ENCODE data around the gene ADAMTSL3.

The ADAMTSL3 gene

DNA sequence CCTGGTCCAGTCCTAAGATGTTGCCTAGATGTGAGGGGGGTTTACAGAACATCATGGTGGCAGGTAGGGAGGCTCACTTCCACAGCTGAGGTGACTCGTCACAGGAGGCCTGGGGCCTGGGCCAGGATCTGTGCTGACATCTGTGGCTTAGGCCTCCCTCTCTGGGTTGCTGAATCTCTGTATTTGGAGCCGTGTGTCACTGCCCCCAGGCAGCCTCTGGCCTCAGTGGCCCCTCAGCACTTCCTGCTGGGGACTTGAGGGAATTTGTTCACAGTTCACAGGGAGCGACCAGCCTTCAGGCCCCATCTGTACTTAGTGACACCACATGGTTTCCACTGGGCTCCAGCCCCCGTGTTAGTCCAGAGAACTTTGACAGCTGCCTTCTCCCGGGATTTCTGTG, 41.7 kb upstream of the ADAMTSL3 start:
- DNase-seq (ENCODE audit: low read depth, low spot score): no peak
- Histone ChIP-seq H3K4me1 (ENCODE audit: insufficient read depth, insufficient read length) (no peaks in the 10 kb centered on the region), H3K36me3 (ENCODE audit: insufficient read depth, insufficient read length, low read length) (no peaks in the 10 kb centered on the region), H3K27me3 (ENCODE audit: insufficient read depth, insufficient read length) (no peaks in the 10 kb centered on the region), H3K9ac (ENCODE audit: insufficient read length, low read depth) (no peak overlapping the region), H3K4me3 (ENCODE audit: insufficient read length, low read depth) (no peak overlapping the region), H3K9me3 (ENCODE audit: insufficient read depth, low read length) (no peaks in the 10 kb centered on the region)
- TF ChIP-seq ZNF274 (IDR thresholded peaks at IDR 0.05; ENCODE audit: low read depth, low read length): no peak
- TF ChIP-seq YY1 (IDR thresholded peaks at IDR 0.05; ENCODE audit: insufficient read depth, insufficient read length): no peak
- no peak for TF ChIP-seq SUZ12 (IDR thresholded peaks at IDR 0.05; ENCODE audit: extremely low read depth, insufficient read depth, insufficient read length)

DNA sequence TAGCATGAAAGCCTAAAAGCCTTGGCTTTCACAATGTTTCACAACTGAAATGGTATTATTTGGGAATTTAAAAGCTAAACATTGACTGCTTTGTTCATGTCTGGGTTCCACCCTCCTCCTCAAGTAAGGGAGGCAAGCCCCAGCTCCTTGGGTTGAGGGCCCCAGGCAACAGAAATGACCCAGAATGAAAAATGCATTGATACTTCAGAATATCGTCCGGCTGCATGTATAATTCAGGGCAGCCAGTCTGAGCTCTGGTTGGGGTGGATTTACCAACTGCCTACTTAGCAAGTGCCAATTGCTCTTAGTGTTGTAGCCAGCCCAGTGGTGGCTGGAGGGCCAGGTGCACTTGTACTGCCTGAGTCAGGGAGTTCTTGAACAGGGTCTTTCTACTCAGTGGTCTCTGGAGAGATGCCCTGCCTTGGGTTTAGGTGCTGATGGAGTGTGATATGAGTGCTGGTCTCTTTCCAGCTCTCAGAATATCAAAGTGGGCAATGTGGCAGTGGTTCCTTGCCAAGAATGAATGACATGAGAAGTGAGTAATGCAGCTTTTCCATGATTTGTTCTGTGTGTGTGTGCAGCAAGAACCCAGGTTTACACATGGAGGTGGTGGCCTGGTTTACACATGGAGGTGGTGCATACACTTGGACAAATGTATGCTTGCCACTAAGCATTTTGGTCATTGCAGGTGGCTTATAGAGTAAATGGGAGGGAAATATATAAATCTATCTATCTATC, 40.9 kb upstream of the ADAMTSL3 start:
- TF ChIP-seq ZNF274 (IDR thresholded peaks at IDR 0.05; ENCODE audit: low read depth, low read length) (no peak), SUZ12 (IDR thresholded peaks at IDR 0.05; ENCODE audit: extremely low read depth, insufficient read depth, insufficient read length) (no peak), YY1 (IDR thresholded peaks at IDR 0.05; ENCODE audit: insufficient read depth, insufficient read length) (no peak)
- Histone ChIP-seq H3K4me1 (ENCODE audit: insufficient read depth, insufficient read length) (no peaks in the 10 kb centered on the region), H3K9me3 (ENCODE audit: insufficient read depth, low read length) (no peaks in the 10 kb centered on the region), H3K9ac (ENCODE audit: insufficient read length, low read depth) (no peak overlapping the region), H3K27me3 (ENCODE audit: insufficient read depth, insufficient read length) (no peaks in the 10 kb centered on the region), H3K4me3 (ENCODE audit: insufficient read length, low read depth) (no peak overlapping the region), H3K36me3 (ENCODE audit: insufficient read depth, insufficient read length, low read length) (no peaks in the 10 kb centered on the region)
- no peak for DNase-seq (ENCODE audit: low read depth, low spot score)

DNA sequence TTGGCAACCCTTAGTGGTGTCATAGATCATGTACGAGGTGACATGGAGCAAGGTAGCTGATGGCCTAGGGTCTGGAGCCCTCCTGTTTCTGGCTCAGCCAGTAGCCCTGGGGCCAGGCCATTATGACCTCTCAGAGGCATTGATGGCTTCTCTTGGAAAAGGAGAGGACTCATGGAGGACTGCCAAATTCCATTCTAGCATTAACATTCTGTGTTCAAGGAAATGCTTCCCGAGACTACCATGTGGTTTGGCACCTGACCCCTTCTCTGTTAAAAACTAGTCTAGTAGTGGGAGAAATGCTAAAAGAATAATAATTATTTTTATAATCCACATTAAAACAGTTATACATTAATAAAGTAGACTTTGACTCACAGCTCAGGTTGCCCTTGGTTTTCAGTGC, 40.2 kb upstream of the ADAMTSL3 start:
- Histone ChIP-seq H3K9me3 (ENCODE audit: insufficient read depth, low read length) (no peaks in the 10 kb centered on the region), H3K4me3 (ENCODE audit: insufficient read length, low read depth) (no peak overlapping the region), H3K36me3 (ENCODE audit: insufficient read depth, insufficient read length, low read length) (no peaks in the 10 kb centered on the region), H3K27me3 (ENCODE audit: insufficient read depth, insufficient read length) (no peaks in the 10 kb centered on the region), H3K9ac (ENCODE audit: insufficient read length, low read depth) (no peak overlapping the region), H3K4me1 (ENCODE audit: insufficient read depth, insufficient read length) (no peaks in the 10 kb centered on the region)
- TF ChIP-seq YY1 (IDR thresholded peaks at IDR 0.05; ENCODE audit: insufficient read depth, insufficient read length) (no peak), ZNF274 (IDR thresholded peaks at IDR 0.05; ENCODE audit: low read depth, low read length) (no peak)
- no peak for DNase-seq (ENCODE audit: low read depth, low spot score)

DNA sequence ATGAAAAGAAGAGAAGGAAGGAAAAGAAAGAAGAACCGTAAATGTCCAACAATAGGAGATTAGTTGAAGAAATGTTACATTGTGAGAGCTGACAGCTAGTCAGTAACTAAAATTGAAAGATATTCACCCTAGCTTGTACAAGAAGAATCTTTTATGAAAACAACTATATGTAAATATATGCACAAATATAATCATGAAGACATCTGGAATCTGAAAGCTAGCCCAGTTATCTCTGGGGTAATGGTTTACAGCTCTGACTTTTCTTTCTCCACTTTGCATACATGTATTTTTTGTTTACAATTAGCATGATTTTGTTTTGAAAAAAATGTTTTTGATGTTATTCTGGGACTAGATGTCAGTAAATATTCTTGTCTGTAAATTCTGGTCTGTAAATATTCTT, 37.1 kb upstream of the ADAMTSL3 start:
- H3K9me3 ChIP-seq (ENCODE audit: insufficient read depth, low read length): no peaks in the 10 kb centered on the region
- H3K4me1 ChIP-seq (ENCODE audit: insufficient read depth, insufficient read length): no peaks in the 10 kb centered on the region
- H3K36me3 ChIP-seq (ENCODE audit: insufficient read depth, insufficient read length, low read length): no peaks in the 10 kb centered on the region
- H3K9ac ChIP-seq (ENCODE audit: insufficient read length, low read depth): no peak overlapping the region
- DNase-seq (ENCODE audit: low read depth, low spot score): no peak
- no peak for TF ChIP-seq YY1 (IDR thresholded peaks at IDR 0.05; ENCODE audit: insufficient read depth, insufficient read length)
- TF ChIP-seq SUZ12 (IDR thresholded peaks at IDR 0.05; ENCODE audit: extremely low read depth, insufficient read depth, insufficient read length): no peak
- TF ChIP-seq ZNF274 (IDR thresholded peaks at IDR 0.05; ENCODE audit: low read depth, low read length): no peak
- H3K4me3 ChIP-seq (ENCODE audit: insufficient read length, low read depth): no peak overlapping the region
- H3K27me3 ChIP-seq (ENCODE audit: insufficient read depth, insufficient read length): no peaks in the 10 kb centered on the region

DNA sequence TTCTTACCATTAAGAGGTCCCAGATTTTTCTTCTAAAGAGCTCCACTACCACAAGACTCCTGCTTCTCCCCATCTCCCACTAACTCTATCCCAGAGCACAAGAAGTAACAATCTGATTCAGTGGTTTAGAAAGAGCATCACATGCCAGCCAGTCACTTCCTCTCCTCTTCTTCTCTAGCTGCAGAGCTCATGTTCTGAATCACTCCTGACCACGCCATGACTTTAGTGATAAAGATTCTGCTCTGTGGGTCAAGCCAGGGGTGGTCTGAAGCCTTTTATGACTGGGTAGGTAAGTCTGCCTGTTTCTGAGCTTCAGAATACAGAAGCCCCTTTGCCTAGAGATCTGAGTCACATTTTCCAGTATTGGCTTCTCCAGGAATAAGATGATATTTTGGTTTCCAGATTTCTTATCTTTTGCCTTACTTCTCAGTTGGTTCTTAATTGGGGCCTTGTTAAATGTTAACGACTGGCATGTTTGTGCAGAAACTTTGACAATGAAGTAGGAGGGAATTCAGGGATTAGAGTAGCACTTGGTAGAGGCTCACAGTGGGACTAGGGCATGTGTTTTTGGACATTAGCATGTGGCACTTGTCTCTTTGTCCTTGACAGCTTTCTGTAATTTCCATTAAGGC, 27.6 kb upstream of the ADAMTSL3 start:
- no peaks in the 10 kb centered on the region for H3K27me3 ChIP-seq (ENCODE audit: insufficient read depth, insufficient read length)
- no peak for DNase-seq (ENCODE audit: low read depth, low spot score)

DNA sequence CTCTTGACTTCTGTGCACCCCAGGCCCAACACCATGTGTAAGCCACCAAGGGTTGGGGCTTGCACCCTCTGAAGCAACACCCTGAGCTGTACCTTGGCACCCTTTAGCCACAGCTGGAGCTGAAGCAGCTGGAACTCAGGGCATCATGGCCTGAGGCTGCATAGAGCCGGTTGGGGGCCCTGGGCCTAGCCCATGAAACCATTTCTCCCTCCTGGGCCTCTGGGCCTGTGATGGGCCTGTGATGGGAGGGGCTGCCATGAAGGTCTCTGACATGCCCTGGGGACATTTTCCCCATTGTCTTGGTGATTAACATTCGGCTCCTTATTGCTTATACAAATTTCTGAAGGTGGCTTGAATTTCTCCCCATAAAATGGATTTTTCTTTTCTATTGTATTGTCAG, 22.4 kb upstream of the ADAMTSL3 start:
- TF ChIP-seq SUZ12 (IDR thresholded peaks at IDR 0.05; ENCODE audit: extremely low read depth, insufficient read depth, insufficient read length) (no peak), YY1 (IDR thresholded peaks at IDR 0.05; ENCODE audit: insufficient read depth, insufficient read length) (no peak), ZNF274 (IDR thresholded peaks at IDR 0.05; ENCODE audit: low read depth, low read length) (no peak)
- H3K36me3 ChIP-seq (ENCODE audit: insufficient read depth, insufficient read length, low read length): no peaks in the 10 kb centered on the region
- H3K9ac ChIP-seq (ENCODE audit: insufficient read length, low read depth): no peak overlapping the region
- no peaks in the 10 kb centered on the region for H3K4me1 ChIP-seq (ENCODE audit: insufficient read depth, insufficient read length)
- no peaks in the 10 kb centered on the region for H3K27me3 ChIP-seq (ENCODE audit: insufficient read depth, insufficient read length)
- peaks cover 15% of the 10 kb centered on the region for H3K9me3 ChIP-seq (ENCODE audit: insufficient read depth, low read length)
- H3K4me3 ChIP-seq (ENCODE audit: insufficient read length, low read depth): no peak overlapping the region
- DNase-seq (ENCODE audit: low read depth, low spot score): no peak

More for the DNA sequence above, 27.6 kb upstream of the ADAMTSL3 start:
- Histone ChIP-seq H3K9ac (ENCODE audit: insufficient read length, low read depth) (no peak overlapping the region), H3K4me3 (ENCODE audit: insufficient read length, low read depth) (no peak overlapping the region), H3K9me3 (ENCODE audit: insufficient read depth, low read length) (peaks cover 10% of the 10 kb centered on the region), H3K4me1 (ENCODE audit: insufficient read depth, insufficient read length) (no peaks in the 10 kb centered on the region), H3K36me3 (ENCODE audit: insufficient read depth, insufficient read length, low read length) (no peaks in the 10 kb centered on the region)
- TF ChIP-seq SUZ12 (IDR thresholded peaks at IDR 0.05; ENCODE audit: extremely low read depth, insufficient read depth, insufficient read length) (no peak), ZNF274 (IDR thresholded peaks at IDR 0.05; ENCODE audit: low read depth, low read length) (no peak), YY1 (IDR thresholded peaks at IDR 0.05; ENCODE audit: insufficient read depth, insufficient read length) (no peak)

DNA sequence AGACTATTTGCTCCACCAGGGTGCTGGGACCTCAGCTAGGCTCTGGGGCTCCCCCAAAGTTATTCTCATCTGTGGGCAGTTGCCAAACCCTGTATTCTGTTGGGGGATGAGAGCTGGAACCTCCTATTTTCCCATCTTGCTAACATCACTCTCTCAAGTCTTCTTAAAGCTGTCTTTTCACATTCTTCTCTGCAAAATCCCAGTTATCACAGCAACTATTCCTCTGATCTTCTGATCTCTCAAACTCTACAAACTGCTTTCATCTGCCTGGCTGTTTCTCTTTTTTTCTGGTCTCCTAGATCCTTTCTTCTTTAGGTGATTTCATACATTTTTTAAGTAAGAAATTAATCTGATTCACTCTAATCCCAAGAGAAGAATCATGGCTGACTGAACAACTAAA, 10.7 kb upstream of the ADAMTSL3 start:
- Histone ChIP-seq H3K4me3 (ENCODE audit: insufficient read length, low read depth) (no peak overlapping the region), H3K27me3 (ENCODE audit: insufficient read depth, insufficient read length) (no peaks in the 10 kb centered on the region), H3K36me3 (ENCODE audit: insufficient read depth, insufficient read length, low read length) (no peaks in the 10 kb centered on the region), H3K9ac (ENCODE audit: insufficient read length, low read depth) (no peak overlapping the region), H3K9me3 (ENCODE audit: insufficient read depth, low read length) (no peaks in the 10 kb centered on the region), H3K4me1 (ENCODE audit: insufficient read depth, insufficient read length) (no peaks in the 10 kb centered on the region)
- DNase-seq (ENCODE audit: low read depth, low spot score): no peak
- no peak for TF ChIP-seq ZNF274 (IDR thresholded peaks at IDR 0.05; ENCODE audit: low read depth, low read length)
- TF ChIP-seq SUZ12 (IDR thresholded peaks at IDR 0.05; ENCODE audit: extremely low read depth, insufficient read depth, insufficient read length): no peak
- no peak for TF ChIP-seq YY1 (IDR thresholded peaks at IDR 0.05; ENCODE audit: insufficient read depth, insufficient read length)
